Central memory CD4-positive, alpha-beta T cell (primary cell): Measurements from ENCODE around the gene CCDC27.
"Not testable (repeated sequence)": the region's sequence is repeated elsewhere in the genome, so short reads cannot be mapped to it uniquely, and the experiment has no call there.

Experiments used
- DNase-seq: peaks from one replicate; pipeline ENCODE4 v3.0.0; 2022

The CCDC27 gene

GRCh38 chr1:3796215-3797061 is 44.2 kb downstream of the CCDC27 start, which contains the start of gene LRRC47:
Gene LRRC47 (minus strand): TSS chr1:3796498. CDS start chr1:3796476, 22 bp downstream.
- DNase-seq = peak; percentile 92

- no peak for DNase-seq
Measured at GRCh38 chr1:3799976-3800685, 47.9 kb downstream of the CCDC27 start.

- DNase-seq = not testable (repeated sequence)
Measured at GRCh38 chr1:3800795-3801194, 48.5 kb downstream of the CCDC27 start.

- no peak for DNase-seq
Measured at GRCh38 chr1:3803905-3804626, 51.8 kb downstream of the CCDC27 start.

GRCh38 chr1:3804627-3804944 is 52.3 kb downstream of the CCDC27 start:
- DNase-seq = not testable (repeated sequence)

- DNase-seq = no peak
Measured at GRCh38 chr1:3805038-3805437, 52.8 kb downstream of the CCDC27 start.

GRCh38 chr1:3807769-3808168 is 55.5 kb downstream of the CCDC27 start:
- no peak for DNase-seq

GRCh38 chr1:3809680-3810079 is 57.4 kb downstream of the CCDC27 start:
- DNase-seq = no peak

GRCh38 chr1:3810149-3810761 is 58.0 kb downstream of the CCDC27 start:
- not testable (repeated sequence) for DNase-seq

GRCh38 chr1:3811595-3811911 is 59.3 kb downstream of the CCDC27 start:
- no peak for DNase-seq

GRCh38 chr1:3814065-3814464 is 61.8 kb downstream of the CCDC27 start:
- DNase-seq = no peak

GRCh38 chr1:3814771-3815561 is 62.7 kb downstream of the CCDC27 start:
- DNase-seq = no peak

GRCh38 chr1:3816331-3817137 is 64.3 kb downstream of the CCDC27 start:
- no peak for DNase-seq

- DNase-seq = no peak
Measured at GRCh38 chr1:3817138-3817740, 65.0 kb downstream of the CCDC27 start.

- no peak for DNase-seq
Measured at GRCh38 chr1:3817821-3818597, 65.8 kb downstream of the CCDC27 start.

- no peak for DNase-seq
Measured at GRCh38 chr1:3819771-3820200, 67.5 kb downstream of the CCDC27 start.

- DNase-seq = no peak
Measured at GRCh38 chr1:3820316-3820715, 68.1 kb downstream of the CCDC27 start.

GRCh38 chr1:3821004-3821403 is 68.8 kb downstream of the CCDC27 start:
- DNase-seq = no peak
